ENCODE measurements around the gene DPP6.

DNA sequence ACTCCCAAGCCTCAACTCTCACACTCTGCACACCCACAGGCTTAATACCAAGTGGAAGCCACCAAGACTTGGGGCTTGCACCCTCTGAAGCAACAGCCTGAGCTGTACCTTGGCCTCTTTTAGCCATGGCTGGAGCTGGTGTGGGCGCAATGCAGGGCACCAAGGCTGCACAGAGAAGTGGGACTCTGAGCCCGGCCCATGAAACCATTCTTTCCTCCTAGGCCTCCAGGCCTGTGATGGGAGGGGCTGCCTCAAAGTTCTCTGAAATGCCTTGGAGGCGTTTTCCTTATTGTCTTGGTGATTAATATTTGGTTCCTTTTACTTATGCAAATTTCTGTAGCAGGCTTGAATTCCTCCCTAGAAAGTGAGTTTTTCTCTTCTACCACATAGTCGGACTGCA lies 674.2 kb downstream of the DPP6 start:
- TF ChIP-seq, protein P1, sequence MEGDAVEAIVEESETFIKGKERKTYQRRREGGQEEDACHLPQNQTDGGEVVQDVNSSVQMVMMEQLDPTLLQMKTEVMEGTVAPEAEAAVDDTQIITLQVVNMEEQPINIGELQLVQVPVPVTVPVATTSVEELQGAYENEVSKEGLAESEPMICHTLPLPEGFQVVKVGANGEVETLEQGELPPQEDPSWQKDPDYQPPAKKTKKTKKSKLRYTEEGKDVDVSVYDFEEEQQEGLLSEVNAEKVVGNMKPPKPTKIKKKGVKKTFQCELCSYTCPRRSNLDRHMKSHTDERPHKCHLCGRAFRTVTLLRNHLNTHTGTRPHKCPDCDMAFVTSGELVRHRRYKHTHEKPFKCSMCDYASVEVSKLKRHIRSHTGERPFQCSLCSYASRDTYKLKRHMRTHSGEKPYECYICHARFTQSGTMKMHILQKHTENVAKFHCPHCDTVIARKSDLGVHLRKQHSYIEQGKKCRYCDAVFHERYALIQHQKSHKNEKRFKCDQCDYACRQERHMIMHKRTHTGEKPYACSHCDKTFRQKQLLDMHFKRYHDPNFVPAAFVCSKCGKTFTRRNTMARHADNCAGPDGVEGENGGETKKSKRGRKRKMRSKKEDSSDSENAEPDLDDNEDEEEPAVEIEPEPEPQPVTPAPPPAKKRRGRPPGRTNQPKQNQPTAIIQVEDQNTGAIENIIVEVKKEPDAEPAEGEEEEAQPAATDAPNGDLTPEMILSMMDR (IDR thresholded peaks at IDR 0.05), result no peak
- TF ChIP-seq POLR2A (IDR thresholded peaks at IDR 0.05), result no peak
